HCT116 (cell line): ENCODE results near the gene FBXL7. TPM values are rescaled to one million over a fixed set of nuclear protein-coding genes. Genes with fewer than 3 reads are reported as not detected.

Source experiments
- ATAC-seq: fragments of 200-7000 bp; cut with Tn5 transposase; 2 replicates; pipeline ENCODE4 v1.9.1; 2020; ENCODE audit warnings: mild to moderate bottlenecking, moderate library complexity
- BruUV-seq: library from RNA; stranded (reverse); fragments of 400-500 nt; replicated peaks from 2 replicates; lab custom pipeline; 2021; lab: Mats Ljungman, UMichigan
- CTCF ChIA-PET: fragments of 300-600 bp; sonication (Branson Sonifier 250); formaldehyde crosslinking; loops from one replicate; lab custom pipeline; 2021; ENCODE audit warnings: antibody characterized with exemption; lab: Charles Lee
- POLR2A ChIA-PET: fragments of 300-600, 350-600 bp; sonication (Branson Sonifier 250); formaldehyde crosslinking; loops from one replicate; lab custom pipeline; 2021; ENCODE audit warnings: antibody characterized with exemption; lab: Charles Lee
- RAD21 ChIA-PET, 2 experiments: fragments of 300-600 bp; sonication (Branson Sonifier 250); formaldehyde crosslinking; loops; one replicate each; lab custom pipeline; 2023; ENCODE audit warnings: low total read pairs in 2 of 2; ENCODE audit not compliant: uncharacterized antibody in 2 of 2, unreplicated experiment in 2 of 2, low non-redundant PET in 1 of 2; lab: Charles Lee
- DNase-seq: peaks from one replicate; pipeline ENCODE4 v3.0.0-alpha.2; 2010; ENCODE audit warnings: low read depth, low spot score
- H2AFZ ChIP-seq: fragments of 200-600 bp; shearing (Covaris generic), sonication (generic); 2 replicates; pipeline ENCODE4 v1.6.1; 2017; ENCODE audit warnings: low read depth, mixed run types, mixed read lengths, antibody characterized with exemption, low read length; ENCODE audit not compliant: poor library complexity, severe bottlenecking
- H3K27ac ChIP-seq: 2 replicates; pipeline ENCODE4 v1.5.1; 2012; ENCODE audit warnings: low read depth, low read length
- H3K27me3 ChIP-seq: fragments of 200-600 bp; sonication (generic); 2 replicates; pipeline ENCODE4 v1.6.1; 2016; ENCODE audit warnings: mixed run types, low read length, mixed read lengths; ENCODE audit not compliant: insufficient read depth
- H3K36me3 ChIP-seq, 2 experiments: fragments of 200-500 bp in 1 of 2; fragments of 200-600 bp in 1 of 2; sonication (Bioruptor generic) in 1 of 2; sonication (generic) in 1 of 2; 2 replicates each; pipeline versions ENCODE4 v1.5.1 to v1.6.1; 2014 to 2016; ENCODE audit warnings: low read length in 2 of 2, inconsistent platforms in 1 of 2, mixed read lengths in 1 of 2, mixed run types in 1 of 2; ENCODE audit not compliant: insufficient read depth in 2 of 2, control insufficient read depth in 1 of 2
- H3K4me1 ChIP-seq, 2 experiments: fragments of 200-600 bp in 1 of 2; sonication (generic) in 1 of 2; 2 replicates each; pipeline versions ENCODE4 v1.5.1 to v1.6.1; 2012 to 2017; ENCODE audit warnings: low read length in 2 of 2, inconsistent platforms in 1 of 2, mild to moderate bottlenecking in 1 of 2, mixed read lengths in 1 of 2, mixed run types in 1 of 2, moderate library complexity in 1 of 2; ENCODE audit not compliant: insufficient read depth in 2 of 2, control insufficient read depth in 1 of 2
- H3K4me2 ChIP-seq: fragments of 200-600 bp; sonication (generic); 2 replicates; pipeline ENCODE4 v1.6.1; 2017; ENCODE audit warnings: mixed run types, low read length, mixed read lengths
- H3K4me3 ChIP-seq, 2 experiments: fragments of 200-600 bp in 1 of 2; sonication (generic) in 1 of 2; replicated peaks in 1 of 2; 2 replicates each; pipeline ENCODE4 v1.5.1; 2011 to 2016; ENCODE audit warnings: low read length in 2 of 2, control low read depth in 1 of 2, low read depth in 1 of 2, mild to moderate bottlenecking in 1 of 2, mixed read lengths in 1 of 2, mixed run types in 1 of 2
- H3K79me2 ChIP-seq: fragments of 200-600 bp; sonication (generic); 2 replicates; pipeline ENCODE4 v1.6.1; 2017; ENCODE audit warnings: mild to moderate bottlenecking, mixed run types, low read length, moderate library complexity, mixed read lengths; ENCODE audit not compliant: insufficient read depth
- H3K9ac ChIP-seq: fragments of 200-600 bp; sonication (generic); 2 replicates; pipeline ENCODE4 v1.6.1; 2016; ENCODE audit warnings: low read length, mixed read lengths
- H3K9me2 ChIP-seq: fragments of 200-600 bp; sonication (generic), shearing (Covaris generic); 2 replicates; pipeline ENCODE4 v1.6.1; 2017; ENCODE audit warnings: mixed run types, mild to moderate bottlenecking, moderate library complexity; ENCODE audit not compliant: insufficient read depth
- H3K9me3 ChIP-seq, 2 experiments: fragments of 200-500 bp in 1 of 2; fragments of 200-600 bp in 1 of 2; sonication (Bioruptor generic) in 1 of 2; sonication (generic) in 1 of 2; 2 replicates each; pipeline ENCODE4 v1.6.1; 2014 to 2017; ENCODE audit warnings: low read length in 2 of 2, mixed read lengths in 2 of 2, inconsistent platforms in 1 of 2, low read depth in 1 of 2, mild to moderate bottlenecking in 1 of 2, mixed run types in 1 of 2, moderate library complexity in 1 of 2; ENCODE audit not compliant: control insufficient read depth in 1 of 2, insufficient read depth in 1 of 2
- H4K20me1 ChIP-seq: fragments of 200-600 bp; sonication (generic), shearing (Covaris generic); 2 replicates; pipeline ENCODE4 v1.6.1; 2017; ENCODE audit warnings: mixed run types, mild to moderate bottlenecking, moderate library complexity; ENCODE audit not compliant: insufficient read depth
- ATF3 ChIP-seq: IDR thresholded peaks from 2 replicates; pipeline ENCODE4 v1.6.1; 2012
- CBX3 ChIP-seq: IDR thresholded peaks from 2 replicates; pipeline ENCODE4 v1.6.1; 2012; ENCODE audit warnings: low read depth
- CTCF ChIP-seq, 3 experiments: fragments of 200-600 bp in 1 of 3; sonication (generic) in 1 of 3; IDR thresholded peaks in 2 of 3; conservative IDR thresholded peaks in 1 of 3; 2 replicates each; pipeline ENCODE4 v1.5.1; 2012 to 2017; ENCODE audit warnings: low read depth in 2 of 3, low read length in 2 of 3, antibody characterized with exemption in 1 of 3, borderline replicate concordance in 1 of 3, control low read depth in 1 of 3, mild to moderate bottlenecking in 1 of 3, mixed read lengths in 1 of 3, mixed run types in 1 of 3, moderate library complexity in 1 of 3; ENCODE audit not compliant: insufficient read depth in 1 of 3
- EGR1 ChIP-seq: IDR thresholded peaks from 2 replicates; pipeline ENCODE4 v1.6.1; 2012; ENCODE audit warnings: low read depth
- ELF1 ChIP-seq: IDR thresholded peaks from 2 replicates; pipeline ENCODE4 v1.6.1; 2012; ENCODE audit warnings: low read depth, borderline replicate concordance
- EZH2 ChIP-seq: fragments of 200-600 bp; sonication (generic); IDR thresholded peaks from 2 replicates; pipeline ENCODE4 v1.6.1; 2017; ENCODE audit warnings: antibody characterized with exemption, mixed run types
- EZH2phosphoT487 ChIP-seq: fragments of 200-600 bp; IDR thresholded peaks from 2 replicates; pipeline ENCODE4 v1.6.1; 2018; ENCODE audit warnings: antibody characterized with exemption, borderline replicate concordance
- FOSL1 ChIP-seq: IDR thresholded peaks from 2 replicates; pipeline ENCODE4 v1.6.1; 2012; ENCODE audit warnings: low read depth
- JUND ChIP-seq: IDR thresholded peaks from 2 replicates; pipeline ENCODE4 v1.6.1; 2012
- MAX ChIP-seq: IDR thresholded peaks from 2 replicates; pipeline ENCODE4 v1.6.1; 2012
- POLR2A ChIP-seq: IDR thresholded peaks from 2 replicates; pipeline ENCODE4 v1.7.0; 2011; ENCODE audit warnings: borderline replicate concordance; ENCODE audit not compliant: insufficient read depth, insufficient read length; ENCODE audit errors: extremely low read depth
- RAD21 ChIP-seq: IDR thresholded peaks from 2 replicates; pipeline ENCODE4 v1.6.1; 2012; ENCODE audit warnings: low read depth, mild to moderate bottlenecking
- REST ChIP-seq: IDR thresholded peaks from 2 replicates; pipeline ENCODE4 v1.6.1; 2012; ENCODE audit warnings: low read depth
- SIN3A ChIP-seq: IDR thresholded peaks from 2 replicates; pipeline ENCODE4 v1.6.1; 2012; ENCODE audit warnings: low read depth
- SP1 ChIP-seq: IDR thresholded peaks from 2 replicates; pipeline ENCODE4 v1.6.1; 2012; ENCODE audit warnings: low read depth
- SRF ChIP-seq: IDR thresholded peaks from 2 replicates; pipeline ENCODE4 v1.6.1; 2012; ENCODE audit warnings: low read depth
- TCF7L2 ChIP-seq: IDR thresholded peaks from 2 replicates; pipeline ENCODE4 v1.7.0; 2011; ENCODE audit warnings: borderline replicate concordance, inconsistent platforms; ENCODE audit not compliant: insufficient read depth, insufficient read length; ENCODE audit errors: extremely low read depth
- YY1 ChIP-seq: IDR thresholded peaks from 2 replicates; pipeline ENCODE4 v1.6.1; 2011; ENCODE audit warnings: low read length, low read depth, moderate library complexity, mild to moderate bottlenecking; ENCODE audit not compliant: insufficient replicate concordance; ENCODE audit errors: extremely low read depth
- ZFX ChIP-seq: fragments of 450-650 bp; IDR thresholded peaks from 2 replicates; pipeline ENCODE4 v1.6.1; 2017
- ZNF274 ChIP-seq: fragments of 200-500 bp; sonication (Bioruptor generic); IDR thresholded peaks from 2 replicates; pipeline ENCODE4 v1.6.1; 2014; ENCODE audit warnings: mild to moderate bottlenecking, low read depth, low read length, inconsistent platforms
- intact Hi-C: fragments of 100-400 bp; cut with micrococcal nuclease; formaldehyde crosslinking; loops from 2 replicates; pipeline ENCODE4 v1.10.0; 2022
- total RNA-seq: library from RNA; stranded (reverse); gene quantifications from one replicate; pipeline ENCODE4 v1.2.1, GENCODE V29; 2021; ENCODE audit not compliant: unreplicated experiment

The FBXL7 gene
- total RNA-seq, 1 experiment from 2014 or later, result 0.05 TPM

GRCh38 chr5:15450949-15451348, 49.0 kb upstream of the FBXL7 start:
- H3K27me3 ChIP-seq, result no peaks in the 10 kb centered on the region
- intact Hi-C loops, result no loop called here
- H3K27ac ChIP-seq, result no peak overlapping the region
- TF ChIP-seq EZH2 (no peak), ZFX (no peak), SP1 (no peak), FOSL1 (no peak), RAD21 (no peak), ZNF274 (no peak), ATF3 (no peak), SRF (no peak), CTCF (IDR thresholded peaks at IDR 0.05 in 2 of 3, conservative IDR thresholded peaks at IDR 0.05 in 1 of 3; ENCODE audit: borderline replicate concordance in 1 of 3, insufficient read depth in 1 of 3, low read depth in 2 of 3, low read length in 2 of 3) (no peak), YY1 (no peak), POLR2A (no peak), TCF7L2 (no peak), SIN3A (no peak), EGR1 (no peak), REST (no peak), EZH2phosphoT487 (no peak), ELF1 (no peak), CBX3 (no peak), MAX (no peak), JUND (no peak)
- TF ChIP-seq, all 23 proteins: peak for 0
- Histone ChIP-seq H3K4me2 (no peak overlapping the region), H3K9ac (no peak overlapping the region), H2AFZ (no peak overlapping the region), H3K79me2 (no peaks in the 10 kb centered on the region), H3K9me3 (peaks cover 3 to 30% of the 10 kb centered on the region in 2 experiments; a peak in 2 of 4 replicates), H3K4me1 (no peaks in the 10 kb centered on the region), H3K36me3 (no peaks in the 10 kb centered on the region), H3K9me2 (no peaks in the 10 kb centered on the region), H4K20me1 (no peaks in the 10 kb centered on the region), H3K4me3 (no peak overlapping the region)
- CTCF ChIA-PET, result no interaction called here
- BruUV-seq, result no TSS peak
- no peak for DNase-seq
- RAD21 ChIA-PET, result no interaction called here
- no peak for ATAC-seq
- POLR2A ChIA-PET, result no interaction called here
